Measurements from ENCODE around the gene DNASE1L2.
"Not testable (repeated sequence)": the region's sequence is repeated elsewhere in the genome, so short reads cannot be mapped to it uniquely, and the experiment has no call there.

Gene DNASE1L2

DNA sequence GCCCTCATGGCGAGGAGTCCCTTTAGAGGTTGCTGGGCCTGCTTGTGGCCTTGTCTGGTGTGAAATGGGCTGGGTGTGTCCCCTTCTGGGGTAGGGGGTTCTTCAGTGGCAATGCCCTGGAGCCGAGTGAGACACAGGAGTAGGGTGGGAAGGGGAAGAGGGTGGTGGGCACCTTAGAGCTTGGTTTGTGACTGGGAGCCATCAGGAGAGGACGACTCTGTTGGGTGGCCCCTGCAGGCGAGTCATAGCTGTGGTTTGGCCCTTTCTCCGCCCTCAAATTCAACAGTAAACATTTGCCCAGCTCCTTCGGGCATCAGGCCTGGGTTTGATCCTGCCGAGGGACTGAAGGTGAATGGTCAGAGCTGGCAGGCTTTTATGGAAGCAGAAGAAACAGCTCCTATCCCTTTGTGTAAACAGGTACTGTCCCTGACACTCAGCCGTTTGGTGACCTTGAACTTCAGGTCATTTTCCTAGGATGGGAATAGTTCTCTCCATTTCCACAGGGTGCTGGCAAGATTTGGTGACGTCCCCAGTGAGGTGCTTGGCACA lies 9.9 kb upstream of the DNASE1L2 start:
- no peak for DNase-seq

DNA sequence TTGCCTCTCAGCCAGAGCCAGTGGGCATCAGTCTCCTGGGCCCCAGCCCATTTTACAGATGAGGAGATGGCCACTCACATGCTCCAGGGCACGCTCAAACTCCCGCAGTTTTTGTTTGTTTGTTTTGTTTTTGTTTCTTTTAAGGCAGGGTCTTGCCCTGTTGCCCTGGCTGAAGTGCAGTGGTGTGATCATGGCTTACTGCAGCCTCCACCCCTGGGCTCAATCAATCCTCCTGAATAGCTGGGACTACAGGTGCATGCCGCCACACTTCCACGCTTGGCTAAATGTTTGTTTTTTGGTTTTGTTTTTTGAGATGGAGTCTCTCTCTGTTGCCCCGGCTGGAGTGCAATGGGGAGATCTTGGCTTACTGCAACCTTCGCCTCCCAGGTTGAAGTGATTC lies 9.3 kb upstream of the DNASE1L2 start:
- no peak for DNase-seq

DNA sequence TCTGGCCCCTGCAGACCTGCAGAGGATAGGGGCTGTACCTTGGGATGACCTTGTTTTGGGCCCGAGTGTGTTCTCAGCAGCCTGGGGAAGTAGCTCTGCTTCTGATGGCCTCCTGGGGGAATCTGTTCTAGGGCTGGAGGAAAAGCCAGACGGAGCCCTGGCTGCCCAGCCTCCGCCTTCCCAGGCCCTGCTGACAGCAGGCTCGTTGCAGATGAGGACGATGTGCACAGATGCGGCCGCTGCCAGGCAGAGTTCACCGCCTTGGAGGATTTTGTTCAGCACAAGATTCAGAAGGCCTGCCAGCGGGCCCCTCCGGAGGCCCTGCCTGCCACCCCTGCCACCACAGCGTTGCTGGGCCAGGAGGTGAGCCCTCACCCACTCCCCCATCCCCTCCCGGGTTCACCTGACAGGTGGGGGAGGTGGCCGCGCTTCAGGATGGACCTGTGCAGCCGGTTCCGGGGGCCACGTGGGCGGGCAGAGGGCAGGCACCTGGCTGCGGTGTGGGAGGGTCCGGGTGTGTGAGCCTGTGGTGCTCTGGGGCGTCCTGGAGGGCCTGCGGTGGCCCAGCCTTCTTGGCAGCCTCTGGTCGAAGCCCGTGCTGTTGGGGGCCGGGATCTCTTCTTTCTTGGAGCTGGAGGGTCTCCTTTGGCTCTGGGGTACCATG lies 8.0 kb upstream of the DNASE1L2 start:
- no peak for DNase-seq

DNA sequence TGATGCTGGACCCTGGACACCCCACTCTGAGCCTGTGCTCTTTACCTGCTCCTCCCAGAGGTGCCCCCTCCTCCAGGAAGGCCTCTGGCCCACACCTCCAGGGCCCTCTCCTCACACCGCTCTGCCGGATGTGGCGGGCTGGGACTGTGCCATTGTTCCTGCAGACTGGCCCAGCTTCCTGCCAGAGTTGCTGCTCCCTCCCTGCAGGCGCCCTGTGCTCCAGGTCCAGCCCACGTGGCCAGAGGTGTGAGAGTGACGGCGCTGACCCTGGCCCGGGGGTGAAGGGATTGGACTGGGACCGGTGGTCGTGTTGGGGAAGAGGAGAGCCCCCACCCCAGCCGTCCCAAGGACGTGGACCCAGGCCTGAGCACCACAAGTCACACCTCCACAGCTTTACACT lies 7.2 kb upstream of the DNASE1L2 start:
- no peak for DNase-seq

DNA sequence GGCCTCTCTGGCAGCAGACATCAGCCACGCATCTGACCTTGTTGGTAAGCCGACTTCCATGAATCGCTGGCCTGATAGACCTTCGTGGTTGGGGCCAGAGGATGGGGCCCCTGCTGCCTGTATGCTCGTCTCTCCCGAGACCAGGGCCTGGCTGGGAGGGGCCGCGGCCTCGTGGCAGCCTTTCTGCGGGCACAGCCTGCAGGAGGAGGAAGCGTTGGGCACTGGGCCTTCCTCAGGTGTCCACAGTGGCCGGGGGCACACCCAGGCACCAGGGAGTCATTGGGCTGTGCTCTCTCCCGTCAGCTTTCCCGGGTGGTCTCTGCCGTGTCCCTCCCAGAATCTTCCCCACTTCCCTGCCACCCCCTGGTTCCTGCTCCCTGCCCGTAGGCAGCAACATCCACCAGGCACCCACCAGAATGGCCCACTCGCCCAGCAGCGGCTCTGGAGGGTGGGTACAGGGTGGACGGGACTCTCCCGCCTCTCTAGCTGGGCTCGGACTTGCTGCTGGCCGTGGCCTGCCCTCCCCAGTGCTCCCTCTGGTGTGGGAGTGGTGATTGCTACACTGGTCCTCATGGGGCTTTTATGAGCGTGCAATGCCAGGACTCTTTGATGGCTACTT lies 6.5 kb upstream of the DNASE1L2 start:
- no peak for DNase-seq

DNA sequence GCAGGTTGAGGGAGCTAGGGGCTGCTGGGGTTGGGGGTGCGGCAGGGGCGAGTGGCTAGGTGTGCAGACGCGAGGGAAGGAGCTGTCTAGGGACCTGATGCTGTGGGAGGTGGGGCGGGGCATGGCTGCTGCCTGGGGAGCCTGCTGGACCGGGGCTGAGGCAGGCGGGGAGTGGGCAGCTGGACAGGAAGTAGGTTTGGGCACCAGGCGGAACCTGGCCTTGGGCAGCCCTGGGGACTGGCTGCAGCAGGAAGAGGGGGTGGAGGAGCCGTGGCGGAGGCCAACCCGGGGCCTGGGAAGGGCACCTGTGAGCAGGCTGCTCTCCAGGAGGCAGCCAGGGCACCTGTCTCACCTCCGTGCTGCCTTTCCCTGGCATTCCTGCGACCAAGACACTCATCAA lies 5.9 kb upstream of the DNASE1L2 start:
- no peak for DNase-seq

DNA sequence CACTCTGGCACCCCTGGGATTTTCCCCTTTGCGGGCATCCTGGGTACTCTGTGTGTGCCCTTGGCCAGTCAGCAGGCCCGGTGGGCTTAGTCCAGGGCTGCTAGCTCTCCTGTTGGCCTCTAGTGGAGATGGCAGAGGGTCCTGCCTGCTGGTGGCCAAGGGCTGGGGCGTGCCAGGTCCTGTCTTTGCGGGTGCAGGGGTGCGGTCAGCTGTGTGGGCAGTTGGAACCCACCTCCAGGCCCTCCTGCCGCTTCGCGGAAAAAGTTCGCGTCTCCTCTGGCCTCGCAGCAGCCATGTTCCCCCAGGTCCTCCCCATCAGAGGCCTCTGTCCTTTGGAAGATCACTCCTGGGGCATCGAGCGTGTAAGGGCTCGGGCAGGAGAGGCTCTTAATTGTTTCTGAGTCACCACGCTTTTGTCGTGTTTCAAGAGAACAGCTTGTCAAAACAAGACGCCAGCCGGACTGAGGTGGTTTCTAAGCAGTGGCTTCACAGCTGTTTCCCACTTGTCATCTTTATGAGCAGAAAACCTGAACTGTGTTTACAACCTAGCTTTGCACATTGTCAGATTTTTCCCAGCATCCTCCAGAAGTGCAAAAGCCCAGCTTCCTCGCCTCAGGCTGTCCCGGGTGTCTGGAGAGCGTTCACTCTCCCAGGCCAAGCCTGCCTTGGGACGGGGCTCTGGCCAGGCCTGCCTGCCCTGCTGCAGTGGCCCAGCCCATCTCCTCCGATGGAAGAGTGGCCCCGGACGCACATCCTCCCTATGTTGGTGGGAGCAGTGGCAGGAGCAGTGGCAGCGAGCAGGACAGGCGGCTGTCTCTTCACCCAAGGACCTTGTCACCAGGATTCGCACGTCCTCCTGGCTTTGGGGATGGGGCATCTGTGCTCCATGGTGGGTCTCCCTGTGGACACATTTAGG lies 5.0 kb upstream of the DNASE1L2 start:
- no peak for DNase-seq

DNA sequence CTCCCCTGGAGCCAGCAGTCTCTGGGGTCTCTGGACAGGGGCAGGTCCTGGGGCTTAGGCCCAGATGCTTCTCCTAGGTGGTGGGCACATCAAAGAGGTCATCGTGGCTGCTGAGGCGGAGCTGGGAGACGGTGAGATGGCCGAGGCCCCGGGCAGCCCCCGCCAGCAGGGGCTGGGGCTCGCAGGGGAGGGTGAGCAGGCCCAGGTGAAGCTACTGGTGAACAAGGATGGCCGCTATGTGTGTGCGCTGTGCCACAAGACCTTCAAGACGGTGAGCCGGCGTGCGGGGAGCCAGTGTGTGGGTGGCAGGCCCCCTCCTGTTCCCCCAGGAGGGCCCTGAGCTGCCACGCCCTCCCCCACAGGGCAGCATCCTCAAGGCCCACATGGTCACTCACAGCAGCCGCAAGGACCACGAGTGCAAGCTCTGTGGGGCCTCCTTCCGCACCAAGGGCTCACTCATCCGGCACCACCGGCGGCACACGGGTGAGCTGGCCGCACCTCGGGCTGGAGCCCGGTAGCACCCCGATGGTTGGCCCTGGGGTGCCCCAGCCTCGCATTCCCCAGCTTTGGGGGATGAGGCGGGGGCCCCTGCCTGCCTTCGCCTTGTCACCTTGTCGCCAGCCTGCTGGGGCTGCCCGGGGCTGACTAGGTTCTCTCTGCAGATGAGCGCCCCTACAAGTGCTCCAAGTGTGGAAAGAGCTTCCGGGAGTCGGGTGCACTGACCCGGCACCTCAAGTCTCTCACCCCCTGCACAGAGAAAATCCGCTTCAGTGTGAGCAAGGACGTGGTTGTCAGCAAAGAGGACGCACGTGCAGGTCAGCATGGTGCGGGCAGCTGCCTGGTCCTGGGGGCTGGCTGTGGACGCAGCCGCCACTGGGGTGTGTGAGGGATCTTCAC lies 3.9 kb upstream of the DNASE1L2 start:
- no peak for DNase-seq

DNA sequence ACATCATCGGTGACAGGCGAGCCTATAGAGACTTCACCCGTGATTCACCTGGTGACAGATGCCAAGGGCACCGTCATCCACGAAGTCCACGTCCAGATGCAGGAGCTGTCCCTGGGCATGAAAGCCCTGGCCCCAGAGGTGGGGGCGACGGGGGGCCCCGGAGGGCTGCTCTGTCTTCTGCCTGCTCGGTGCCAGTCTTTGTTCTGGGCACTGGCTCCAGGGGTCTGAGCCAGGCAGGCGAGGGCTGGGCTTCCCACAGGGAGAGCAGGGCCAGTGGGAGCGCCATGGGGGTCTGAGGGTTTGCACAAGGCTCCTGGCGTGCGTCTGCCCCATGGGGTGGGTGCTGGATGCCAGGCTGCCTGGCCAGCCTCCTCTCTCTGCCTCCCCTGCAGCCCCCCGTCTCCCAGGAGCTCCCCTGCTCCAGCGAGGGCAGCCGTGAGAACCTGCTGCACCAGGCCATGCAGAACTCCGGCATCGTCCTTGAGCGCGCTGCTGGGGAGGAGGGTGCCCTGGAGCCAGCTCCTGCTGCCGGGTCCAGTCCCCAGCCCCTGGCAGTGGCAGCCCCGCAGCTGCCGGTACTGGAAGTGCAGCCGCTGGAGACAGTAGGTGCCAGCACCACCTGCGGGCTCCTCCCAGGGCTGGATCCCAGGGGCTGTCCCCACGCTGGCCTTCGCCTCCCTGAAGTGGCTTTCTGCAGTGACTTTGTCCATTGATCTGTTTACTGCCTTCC lies 3.0 kb upstream of the DNASE1L2 start:
- DNase-seq = no peak

DNA sequence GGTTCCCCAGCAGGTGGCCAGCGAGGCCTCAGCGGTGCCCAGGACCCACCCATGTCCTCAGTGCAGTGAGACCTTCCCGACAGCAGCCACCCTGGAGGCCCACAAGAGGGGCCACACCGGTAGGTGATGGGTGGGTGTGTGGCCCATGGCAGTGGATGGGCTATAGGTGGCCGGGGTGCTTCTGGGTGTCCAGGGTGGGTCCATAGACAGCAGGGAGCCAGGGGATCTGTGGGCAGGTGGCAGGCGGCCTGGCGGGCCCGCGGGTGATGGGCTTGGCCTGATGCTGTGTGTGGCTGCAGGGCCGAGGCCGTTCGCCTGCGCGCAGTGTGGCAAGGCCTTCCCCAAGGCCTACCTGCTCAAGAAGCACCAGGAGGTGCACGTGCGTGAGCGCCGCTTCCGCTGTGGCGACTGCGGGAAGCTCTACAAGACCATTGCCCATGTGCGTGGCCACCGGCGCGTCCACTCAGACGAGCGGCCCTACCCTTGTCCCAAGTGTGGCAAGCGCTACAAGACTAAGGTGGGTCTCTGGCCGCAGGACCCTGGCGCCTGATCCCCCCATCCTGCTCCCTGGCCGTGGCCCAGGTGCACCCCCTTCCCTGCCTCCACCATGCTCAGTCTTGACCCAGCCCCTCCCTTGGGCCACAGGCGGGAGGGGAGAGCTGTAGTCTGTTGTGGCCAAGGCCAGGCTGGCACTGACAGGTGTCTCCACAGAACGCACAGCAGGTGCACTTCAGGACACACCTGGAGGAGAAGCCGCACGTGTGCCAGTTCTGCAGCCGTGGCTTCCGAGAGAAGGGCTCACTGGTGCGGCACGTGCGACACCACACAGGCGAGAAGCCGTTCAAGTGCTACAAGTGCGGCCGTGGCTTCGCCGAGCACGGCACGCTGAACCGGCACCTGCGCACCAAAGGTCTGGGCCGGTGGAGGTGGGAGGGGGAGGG lies 2.1 kb upstream of the DNASE1L2 start:
- DNase-seq = no peak

DNA sequence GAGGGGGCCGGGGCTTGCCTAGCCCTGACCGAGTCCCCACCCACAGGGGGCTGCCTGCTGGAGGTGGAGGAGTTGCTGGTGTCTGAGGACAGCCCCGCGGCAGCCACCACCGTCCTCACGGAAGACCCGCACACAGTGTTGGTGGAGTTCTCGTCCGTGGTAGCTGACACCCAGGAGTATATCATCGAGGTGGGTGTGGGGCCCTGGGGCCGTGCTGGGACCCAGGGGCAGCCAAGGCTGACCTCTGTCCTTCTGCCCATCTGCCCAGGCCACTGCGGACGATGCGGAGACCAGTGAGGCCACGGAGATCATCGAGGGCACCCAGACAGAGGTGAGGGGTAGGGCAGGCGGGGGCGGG lies 1.5 kb upstream of the DNASE1L2 start:
- DNase-seq = no peak

DNA sequence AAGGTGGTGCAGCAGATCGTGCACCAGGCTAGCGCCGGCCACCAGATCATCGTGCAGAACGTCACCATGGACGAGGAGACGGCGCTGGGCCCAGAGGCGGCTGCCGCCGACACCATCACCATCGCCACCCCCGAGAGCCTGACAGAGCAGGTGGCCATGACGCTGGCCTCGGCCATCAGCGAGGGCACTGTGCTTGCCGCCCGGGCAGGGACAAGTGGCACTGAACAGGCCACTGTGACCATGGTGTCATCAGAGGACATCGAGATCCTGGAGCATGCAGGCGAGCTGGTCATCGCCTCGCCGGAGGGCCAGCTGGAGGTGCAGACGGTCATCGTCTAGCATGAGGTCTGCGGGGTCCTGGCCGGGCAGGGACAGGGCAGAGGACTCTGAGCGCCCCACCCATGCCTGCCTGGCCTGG lies 1.0 kb upstream of the DNASE1L2 start:
- no peak for DNase-seq

DNA sequence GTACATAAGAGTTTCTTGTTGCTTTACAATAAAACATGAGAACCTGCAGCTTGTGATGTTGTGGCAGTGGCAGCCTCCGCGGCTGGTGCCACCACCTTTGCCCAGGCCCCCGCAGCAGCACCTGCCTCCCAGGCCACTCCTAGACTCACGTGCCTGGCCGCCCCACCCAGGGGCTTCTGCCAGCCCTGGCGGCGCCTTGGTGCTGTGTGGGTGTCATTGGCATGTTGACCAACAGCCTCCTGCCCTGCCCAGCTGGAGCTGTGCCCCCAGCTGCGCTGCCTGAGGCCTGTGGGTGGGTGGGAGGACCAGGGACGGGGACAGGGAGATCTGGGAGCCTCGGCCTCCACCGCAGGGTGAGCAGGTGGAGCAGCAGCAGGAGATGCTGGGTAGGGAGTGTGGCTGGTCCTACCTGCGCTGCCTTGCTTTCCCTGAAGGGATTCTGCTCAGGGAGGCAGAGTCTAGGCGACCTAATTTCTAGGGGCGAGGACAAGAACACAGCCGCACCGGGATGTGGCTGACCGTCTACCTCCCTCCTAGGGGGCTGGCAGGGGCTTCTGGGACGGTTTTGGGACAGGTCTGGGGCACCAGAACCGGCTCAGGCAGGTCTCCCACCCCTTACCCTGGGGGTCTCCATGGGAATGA lies 428 bp upstream of the DNASE1L2 start:
- DNase-seq = no peak

DNA sequence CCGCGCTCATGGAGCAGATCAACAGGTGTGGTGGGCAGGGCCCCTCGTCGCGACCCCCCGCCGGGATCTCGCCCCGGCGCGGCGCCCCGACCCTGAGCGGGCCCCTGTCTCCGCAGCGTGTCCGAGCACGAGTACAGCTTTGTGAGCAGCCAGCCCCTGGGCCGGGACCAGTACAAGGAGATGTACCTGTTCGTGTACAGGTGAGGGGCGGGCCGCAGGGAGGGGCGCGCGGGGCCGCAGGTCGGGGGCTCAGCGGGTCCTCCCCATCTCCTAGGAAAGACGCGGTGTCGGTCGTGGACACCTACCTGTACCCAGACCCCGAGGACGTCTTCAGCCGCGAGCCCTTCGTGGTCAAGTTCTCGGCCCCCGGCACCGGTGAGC lies 848 bp downstream of the DNASE1L2 start:
- no peak for DNase-seq

DNA sequence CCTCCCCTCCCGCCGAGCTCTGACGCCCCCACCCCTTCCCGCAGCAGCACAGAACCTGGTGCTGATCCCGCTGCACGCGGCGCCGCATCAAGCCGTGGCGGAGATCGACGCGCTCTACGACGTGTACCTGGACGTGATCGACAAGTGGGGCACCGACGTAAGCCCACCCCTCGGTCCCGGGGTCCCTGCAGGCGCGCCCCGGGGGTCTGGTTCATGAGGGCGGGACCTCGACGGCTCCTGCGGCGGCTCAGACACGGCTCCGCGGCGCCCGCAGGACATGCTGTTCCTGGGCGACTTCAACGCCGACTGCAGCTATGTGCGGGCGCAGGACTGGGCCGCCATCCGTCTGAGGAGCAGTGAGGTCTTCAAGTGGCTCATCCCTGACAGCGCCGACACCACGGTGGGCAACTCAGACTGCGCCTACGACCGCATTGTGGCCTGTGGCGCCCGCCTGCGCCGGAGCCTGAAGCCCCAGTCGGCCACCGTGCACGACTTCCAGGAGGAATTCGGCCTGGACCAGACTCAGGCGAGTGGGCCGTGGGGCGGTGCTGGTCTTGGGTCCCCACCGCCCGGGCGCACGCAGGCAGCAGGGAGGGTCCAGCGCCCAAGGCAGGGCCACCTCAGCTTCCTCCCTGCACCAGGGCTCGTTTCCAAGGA lies 1.4 kb downstream of the DNASE1L2 start:
- no peak for DNase-seq

DNA sequence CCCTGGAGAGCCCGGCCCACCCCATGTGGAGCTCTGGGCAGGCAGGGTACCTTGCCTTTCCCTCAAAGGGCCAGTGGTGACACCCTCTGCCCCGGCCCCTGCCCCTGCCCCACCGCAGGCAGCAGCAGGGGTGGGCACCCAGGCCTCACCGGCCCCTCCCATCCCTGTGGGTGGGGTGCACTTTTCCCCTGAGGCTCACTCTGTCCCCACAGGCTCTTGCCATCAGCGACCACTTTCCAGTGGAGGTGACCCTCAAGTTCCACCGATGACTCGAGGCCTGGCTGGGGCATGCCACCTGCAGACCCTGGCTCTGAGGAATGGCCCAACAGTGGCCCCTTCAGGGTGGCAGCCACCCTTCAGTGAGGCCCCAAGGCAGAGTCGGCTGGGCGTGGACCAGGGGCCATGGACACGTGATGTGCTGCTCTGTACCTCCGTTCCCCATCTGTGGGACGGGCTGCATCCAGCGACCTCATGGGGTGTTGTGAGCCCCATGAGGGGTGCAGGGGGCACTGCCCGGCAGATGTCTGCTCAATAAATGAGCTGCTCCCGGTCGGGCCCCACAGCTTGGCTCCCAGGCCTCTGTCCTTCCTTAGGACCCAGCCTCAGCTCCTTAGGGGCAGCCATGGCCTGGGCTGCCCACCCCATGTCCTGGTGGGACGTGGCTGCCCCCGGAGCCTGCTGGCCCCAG lies 2.0 kb downstream of the DNASE1L2 start:
- DNase-seq = no peak

DNA sequence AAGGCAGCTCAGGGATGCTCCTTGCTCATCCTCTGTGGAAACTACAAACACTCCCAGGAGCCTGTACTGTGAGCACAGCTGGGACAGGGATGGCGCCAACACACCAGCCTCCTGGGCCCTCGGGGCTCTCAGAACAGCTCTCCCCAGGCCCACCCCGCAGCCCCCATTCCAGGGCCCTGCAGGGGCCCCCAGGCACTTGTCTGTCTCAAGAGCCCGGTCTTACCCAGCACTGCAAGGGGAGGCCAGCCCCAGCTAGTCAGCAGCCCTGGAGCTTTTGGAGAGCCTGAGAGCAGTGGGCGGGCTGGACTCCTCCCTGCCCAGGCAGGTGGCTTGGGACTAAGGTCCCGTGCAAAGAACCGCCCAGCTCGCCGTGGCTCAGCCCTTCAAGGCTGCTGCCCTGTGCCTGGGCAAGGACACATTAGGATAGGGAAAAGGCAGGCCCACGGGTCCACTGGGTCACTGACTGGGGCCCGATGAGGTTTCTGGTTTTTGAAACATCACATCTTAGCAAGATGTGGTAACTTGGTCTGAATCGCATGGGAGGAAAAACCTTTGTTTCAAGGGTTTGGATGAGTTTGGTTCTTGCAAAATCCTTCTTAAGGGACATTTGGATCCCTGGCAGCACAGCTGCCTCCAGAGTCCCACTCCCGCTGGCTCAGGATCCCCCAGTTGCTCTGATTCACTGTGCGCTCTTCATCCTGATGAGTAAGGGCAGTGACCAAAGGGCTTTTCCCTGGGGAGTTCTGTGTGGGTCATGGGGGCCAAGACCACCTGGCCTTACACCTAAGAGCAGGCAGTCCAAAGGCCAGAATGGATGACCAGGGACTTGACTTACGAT lies 2.8 kb downstream of the DNASE1L2 start:
- DNase-seq = no peak

DNA sequence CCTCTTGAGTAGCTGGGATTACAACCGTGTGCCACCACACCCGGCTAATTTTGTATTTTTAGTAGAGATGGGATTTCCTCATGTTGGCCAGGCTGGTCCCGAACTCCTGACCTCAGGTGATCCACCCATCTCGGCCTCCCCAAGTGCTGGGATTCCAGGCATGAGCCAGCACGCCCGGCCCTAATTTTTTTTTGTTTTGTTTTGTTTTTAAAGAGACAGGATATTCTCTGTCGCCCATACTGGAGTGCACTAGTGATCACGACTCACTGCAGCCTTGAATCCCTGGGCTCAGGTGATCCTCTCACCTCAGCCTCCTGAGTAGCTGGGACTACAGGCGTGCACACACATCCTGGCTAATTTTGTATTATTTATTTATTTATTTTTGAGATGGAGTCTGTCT lies 4.1 kb downstream of the DNASE1L2 start:
- DNase-seq = not testable (repeated sequence)

Measured in fibroblast of skin of scalp (primary cell).